Activated T-cell treated with anti-CD3 and anti-CD28 coated beads, Interleukin-2, amount 50 U/mL, for 24 hours (primary cell): ENCODE results near the gene BLOC1S5.
"Not testable (repeated sequence)": the region's sequence is repeated elsewhere in the genome, so short reads cannot be mapped to it uniquely, and the experiment has no call there.

Experiments used
- DNase-seq: peaks from one replicate; pipeline ENCODE4 v3.0.0-alpha.2; 2020
- H3K27ac Mint-ChIP-seq: 2 replicates; pipeline ENCODE4 v1.8.0; 2020; ENCODE audit warnings: mild to moderate bottlenecking, mixed read lengths
- H3K27me3 Mint-ChIP-seq: 2 replicates; pipeline ENCODE4 v1.8.0; 2020; ENCODE audit warnings: mixed read lengths
- H3K36me3 Mint-ChIP-seq: 2 replicates; pipeline ENCODE4 v1.8.0; 2020; ENCODE audit warnings: low read depth, mixed read lengths
- H3K4me1 Mint-ChIP-seq: 2 replicates; pipeline ENCODE4 v1.8.0; 2020; ENCODE audit warnings: low read depth, mixed read lengths
- H3K4me3 Mint-ChIP-seq: 2 replicates; pipeline ENCODE4 v1.8.0; 2020; ENCODE audit warnings: mild to moderate bottlenecking, moderate library complexity, mixed read lengths
- H3K9me3 Mint-ChIP-seq: 2 replicates; pipeline ENCODE4 v1.8.0; 2020; ENCODE audit warnings: mixed read lengths

The BLOC1S5 gene

DNA sequence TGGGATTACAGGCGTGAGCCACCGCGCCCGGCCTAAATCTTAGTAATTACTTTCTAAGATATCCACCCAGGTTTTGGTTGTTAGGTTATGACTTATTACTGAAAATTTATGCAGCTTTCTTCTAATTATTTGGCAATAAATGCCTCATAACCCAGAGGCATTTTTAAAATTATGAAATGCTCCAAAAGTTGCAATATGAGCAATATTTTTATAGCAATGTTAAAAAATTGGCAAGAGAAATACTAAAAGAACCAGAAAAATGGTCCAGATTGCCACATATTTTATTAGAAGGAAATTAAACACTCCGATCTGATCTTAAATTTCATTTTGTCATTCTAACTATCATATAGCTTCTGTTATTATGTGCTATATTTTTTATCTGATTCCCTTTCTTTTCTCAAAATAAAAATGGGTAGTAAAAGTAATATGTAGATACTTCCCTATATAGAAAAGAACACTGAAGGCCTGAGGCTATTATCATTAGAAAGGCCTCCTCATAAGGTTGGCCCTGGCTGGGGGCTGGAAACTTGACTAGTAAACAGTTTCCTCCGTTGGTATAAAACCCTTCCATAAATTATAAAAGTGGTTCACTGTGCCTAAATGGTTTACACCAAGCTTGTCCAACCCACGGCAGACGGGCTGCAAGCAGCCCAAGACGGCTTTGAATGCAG, 22.1 kb downstream of the BLOC1S5 start:
- no peak for DNase-seq
- Mint-ChIP-seq H3K9me3 (peaks cover 8% of the 10 kb centered on the region), H3K27me3 (no peaks in the 10 kb centered on the region), H3K4me3 (no peak overlapping the region), H3K4me1 (peaks cover 13% of the 10 kb centered on the region), H3K27ac (no peak overlapping the region), H3K36me3 (peaks cover 78% of the 10 kb centered on the region)

DNA sequence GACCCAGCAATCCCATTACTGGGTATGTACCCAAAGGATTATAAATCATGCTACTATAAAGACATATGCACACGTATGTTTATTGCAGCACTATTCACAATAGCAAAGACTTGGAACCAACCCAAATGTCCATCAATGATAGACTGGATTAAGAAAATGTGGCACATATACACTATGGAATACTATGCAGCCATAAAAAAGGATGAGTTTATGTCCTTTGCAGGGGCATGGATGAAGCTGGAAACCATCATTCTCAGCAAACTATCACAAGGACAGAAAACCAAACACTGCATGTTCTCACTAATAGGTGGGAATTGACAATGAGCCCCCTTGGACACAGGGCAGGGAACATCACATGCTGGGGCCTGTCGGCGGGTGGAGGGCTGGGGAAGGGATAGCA, 30.1 kb downstream of the BLOC1S5 start:
- H3K27me3 Mint-ChIP-seq, H3K4me3 Mint-ChIP-seq, H3K9me3 Mint-ChIP-seq, H3K27ac Mint-ChIP-seq, DNase-seq: not testable (repeated sequence)
- peaks cover 56% of the 10 kb centered on the region for H3K4me1 Mint-ChIP-seq
- peaks cover 69% of the 10 kb centered on the region for H3K36me3 Mint-ChIP-seq

DNA sequence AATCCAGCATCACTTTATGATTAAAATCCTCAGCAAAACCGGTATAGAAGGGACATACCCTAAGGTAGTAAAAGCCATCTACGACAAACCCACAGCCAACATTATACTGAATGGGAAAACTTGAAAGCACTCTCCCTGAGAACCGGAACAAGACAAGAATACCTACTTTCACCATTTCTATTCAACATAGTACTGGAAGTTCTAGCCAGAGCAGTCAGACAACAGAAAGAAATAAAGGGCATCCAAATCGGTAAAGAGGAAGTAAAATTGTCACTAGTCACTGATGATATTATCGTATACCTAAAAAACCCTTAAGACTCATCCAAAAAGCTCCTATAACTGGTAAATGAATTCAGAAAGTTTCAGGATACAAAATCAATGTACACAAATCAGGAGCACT, 33.3 kb downstream of the BLOC1S5 start:
- Mint-ChIP-seq H3K36me3 (peaks cover 59% of the 10 kb centered on the region), H3K27me3 (no peaks in the 10 kb centered on the region), H3K9me3 (peaks cover 4% of the 10 kb centered on the region), H3K27ac (no peak overlapping the region), H3K4me3 (no peak overlapping the region), H3K4me1 (peaks cover 46% of the 10 kb centered on the region)
- no peak for DNase-seq

DNA sequence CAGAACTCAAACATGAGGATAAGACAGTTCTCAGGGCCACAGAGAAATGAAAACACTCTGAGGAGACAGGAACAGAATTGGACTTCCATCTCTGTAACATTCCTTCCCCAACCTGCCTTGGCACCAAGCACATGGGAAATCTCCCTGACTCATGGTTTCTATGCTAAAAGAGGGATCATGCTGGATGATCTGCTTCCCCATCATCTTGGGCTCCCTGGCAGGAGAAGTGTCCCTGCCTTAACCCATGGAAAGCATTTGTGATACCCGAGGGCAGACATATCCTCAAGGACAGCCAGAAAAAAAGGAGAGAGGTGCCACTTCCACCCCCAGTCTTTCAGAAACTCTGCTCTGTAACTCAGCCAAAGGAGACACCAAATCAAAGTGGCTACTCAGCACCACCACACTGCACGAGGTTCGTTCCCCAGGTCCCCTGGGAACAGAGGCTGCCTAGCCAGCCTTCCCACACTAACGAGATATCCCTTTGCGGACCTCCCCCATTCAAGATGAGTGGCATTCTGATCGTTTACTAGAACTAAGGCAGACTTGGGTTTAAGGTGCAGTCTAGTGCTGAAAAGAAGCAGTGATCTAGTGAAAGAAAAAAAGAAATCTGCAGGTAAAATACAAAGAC, 34.8 kb downstream of the BLOC1S5 start:
- no peaks in the 10 kb centered on the region for H3K27me3 Mint-ChIP-seq
- H3K4me3 Mint-ChIP-seq = no peak overlapping the region
- peaks cover 4% of the 10 kb centered on the region for H3K9me3 Mint-ChIP-seq
- H3K27ac Mint-ChIP-seq = no peak overlapping the region
- peaks cover 60% of the 10 kb centered on the region for H3K36me3 Mint-ChIP-seq
- H3K4me1 Mint-ChIP-seq = peaks cover 40% of the 10 kb centered on the region
- no peak for DNase-seq

DNA sequence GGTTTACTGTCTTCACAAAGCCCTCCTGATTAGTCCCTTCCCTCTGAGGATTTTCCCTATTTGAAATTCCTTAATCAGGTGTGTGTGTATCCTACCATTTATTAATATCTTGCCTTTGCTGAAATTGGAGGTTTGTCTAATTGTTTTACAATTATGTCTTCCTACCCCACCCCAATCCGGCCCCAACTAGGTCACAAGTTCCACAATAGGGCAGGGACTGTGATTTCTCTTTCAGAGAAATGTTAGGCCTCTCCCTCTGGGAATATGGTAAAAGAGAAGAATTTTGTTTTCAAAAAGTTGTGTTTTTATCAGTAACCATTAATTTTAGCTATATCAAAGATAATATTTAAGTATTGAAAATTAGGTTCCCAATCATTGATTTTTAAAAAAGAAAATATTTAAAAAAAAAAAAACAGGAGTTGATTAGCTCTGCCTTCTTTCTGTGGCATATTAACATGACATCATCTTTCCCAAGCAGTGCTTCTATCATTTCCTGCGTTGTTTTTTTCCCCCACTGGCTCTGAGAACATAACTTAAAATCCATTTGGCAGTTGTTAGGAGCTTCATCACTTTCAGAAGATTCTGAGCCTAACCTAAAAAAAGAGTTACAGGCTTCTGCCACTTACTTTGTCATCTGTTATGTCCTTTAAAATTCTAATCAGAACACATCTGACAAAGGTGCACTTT, 36.1 kb downstream of the BLOC1S5 start:
- Mint-ChIP-seq H3K36me3 (peaks cover 59% of the 10 kb centered on the region), H3K27me3 (no peaks in the 10 kb centered on the region), H3K9me3 (peaks cover 4% of the 10 kb centered on the region), H3K27ac (no peak overlapping the region), H3K4me3 (no peak overlapping the region), H3K4me1 (peaks cover 39% of the 10 kb centered on the region)
- no peak for DNase-seq

DNA sequence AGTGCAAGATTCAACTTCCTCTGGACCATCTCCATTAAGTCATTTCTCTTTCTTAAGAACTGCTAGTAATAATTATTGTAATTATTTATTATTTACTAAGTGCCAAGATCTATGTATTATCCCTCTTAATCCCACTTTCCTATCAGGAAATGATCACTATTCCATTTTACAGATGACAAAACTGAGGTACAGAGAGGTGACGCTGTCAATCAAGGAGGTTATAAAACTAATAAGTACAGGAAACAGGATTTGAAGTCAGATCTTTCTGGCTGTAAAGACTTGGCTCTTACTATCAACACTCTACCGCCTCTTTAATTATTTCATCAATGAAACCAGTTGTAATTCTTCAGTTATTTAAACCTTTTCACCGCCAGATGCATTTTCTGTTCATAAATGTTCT, 37.4 kb downstream of the BLOC1S5 start:
- Mint-ChIP-seq H3K4me1 (peaks cover 33% of the 10 kb centered on the region), H3K27me3 (no peaks in the 10 kb centered on the region), H3K9me3 (no peaks in the 10 kb centered on the region), H3K36me3 (peaks cover 56% of the 10 kb centered on the region), H3K4me3 (no peak overlapping the region), H3K27ac (no peak overlapping the region)
- DNase-seq = no peak

DNA sequence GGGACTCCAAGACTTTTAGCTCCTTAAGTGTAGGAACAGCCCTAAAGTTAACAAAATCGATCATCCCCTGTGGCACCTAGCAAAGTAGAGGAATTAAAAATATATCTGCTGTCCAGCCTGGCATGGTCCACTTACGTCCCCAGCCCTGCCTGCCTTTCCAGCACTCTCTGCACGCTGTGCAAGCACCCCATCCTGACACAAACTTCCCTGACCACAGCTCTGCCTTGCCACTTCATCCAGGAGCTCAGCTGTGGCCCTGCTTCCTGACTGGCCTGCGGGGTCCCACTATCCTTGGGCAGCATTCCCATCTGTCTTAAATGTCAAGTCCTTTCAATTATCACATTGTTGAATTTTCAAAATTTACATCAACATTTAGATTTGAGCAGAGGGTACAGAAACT, 39.0 kb downstream of the BLOC1S5 start:
- Mint-ChIP-seq H3K9me3 (peaks cover 3% of the 10 kb centered on the region), H3K36me3 (peaks cover 59% of the 10 kb centered on the region), H3K27me3 (no peaks in the 10 kb centered on the region), H3K27ac (no peak overlapping the region), H3K4me3 (no peak overlapping the region), H3K4me1 (peaks cover 21% of the 10 kb centered on the region)
- no peak for DNase-seq

DNA sequence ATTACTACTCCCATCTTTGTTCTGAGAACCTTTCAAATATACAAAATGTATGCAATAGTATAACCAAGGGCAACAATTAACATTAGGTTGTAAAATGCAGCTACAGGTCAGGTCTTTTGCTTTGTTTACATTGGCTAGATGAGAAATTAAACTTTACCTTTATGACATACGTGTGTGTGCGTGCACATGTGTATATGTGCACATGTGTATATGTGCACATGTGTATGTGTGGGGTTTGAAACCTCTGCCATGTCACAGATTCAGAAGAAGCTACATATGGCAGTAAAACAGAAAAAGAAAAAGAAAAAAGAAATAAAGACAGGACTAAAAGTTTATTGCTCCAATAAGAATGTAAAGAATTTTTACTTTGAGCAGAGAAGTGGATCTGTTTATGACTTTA, 40.6 kb downstream of the BLOC1S5 start:
- Mint-ChIP-seq H3K27ac (no peak overlapping the region), H3K4me3 (no peak overlapping the region), H3K36me3 (peaks cover 57% of the 10 kb centered on the region), H3K4me1 (peaks cover 8% of the 10 kb centered on the region), H3K27me3 (no peaks in the 10 kb centered on the region), H3K9me3 (peaks cover 3% of the 10 kb centered on the region)
- no peak for DNase-seq

DNA sequence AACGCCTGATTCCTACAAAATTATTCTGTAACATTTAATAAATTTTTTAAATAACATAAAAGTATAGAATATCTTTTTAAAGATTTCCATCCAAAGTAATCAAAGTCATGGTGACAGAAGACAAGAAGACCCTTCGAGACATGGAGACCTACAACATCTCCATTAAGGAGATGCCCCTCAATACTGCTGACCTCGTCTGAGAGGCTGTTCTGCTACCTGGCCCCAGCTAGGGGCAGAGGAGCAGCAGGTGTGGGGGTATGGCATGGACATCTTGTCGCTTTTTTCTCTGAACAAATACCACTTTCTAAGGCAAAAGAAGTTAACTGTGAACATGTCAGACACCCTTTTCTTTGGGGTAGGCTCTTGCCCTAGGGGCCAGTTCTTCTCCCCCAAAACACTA, 44.1 kb downstream of the BLOC1S5 start:
- Mint-ChIP-seq H3K9me3 (peaks cover 3% of the 10 kb centered on the region), H3K27ac (no peak overlapping the region), H3K4me1 (peaks cover 10% of the 10 kb centered on the region), H3K27me3 (no peaks in the 10 kb centered on the region), H3K4me3 (no peak overlapping the region), H3K36me3 (peaks cover 48% of the 10 kb centered on the region)
- DNase-seq = no peak

DNA sequence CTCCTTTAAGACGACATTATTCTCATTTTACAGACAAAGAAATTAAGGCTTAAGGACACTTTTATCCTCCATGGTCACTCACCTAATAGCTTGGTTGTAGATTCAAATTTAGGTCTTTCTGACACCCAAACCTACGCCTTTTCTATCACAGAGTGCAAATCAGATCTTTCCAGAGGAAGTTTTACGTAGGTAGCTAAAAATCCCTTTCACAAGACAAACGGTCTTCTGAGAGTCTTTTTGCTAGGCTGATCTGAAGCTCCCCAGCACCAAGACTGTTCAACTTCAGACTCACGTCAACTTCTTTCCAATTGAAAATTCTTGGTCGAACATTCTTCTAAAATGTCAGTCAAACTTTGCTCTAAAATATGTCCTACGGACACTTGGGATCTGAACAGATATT, 46.5 kb downstream of the BLOC1S5 start:
- H3K27ac Mint-ChIP-seq = peak overlapping the region; percentile 90
- DNase-seq = no peak
- peaks cover 10% of the 10 kb centered on the region for H3K4me1 Mint-ChIP-seq
- no peaks in the 10 kb centered on the region for H3K27me3 Mint-ChIP-seq
- peaks cover 49% of the 10 kb centered on the region for H3K36me3 Mint-ChIP-seq
- peak overlapping the region; percentile 70 for H3K4me3 Mint-ChIP-seq
- H3K9me3 Mint-ChIP-seq = peaks cover 3% of the 10 kb centered on the region

DNA sequence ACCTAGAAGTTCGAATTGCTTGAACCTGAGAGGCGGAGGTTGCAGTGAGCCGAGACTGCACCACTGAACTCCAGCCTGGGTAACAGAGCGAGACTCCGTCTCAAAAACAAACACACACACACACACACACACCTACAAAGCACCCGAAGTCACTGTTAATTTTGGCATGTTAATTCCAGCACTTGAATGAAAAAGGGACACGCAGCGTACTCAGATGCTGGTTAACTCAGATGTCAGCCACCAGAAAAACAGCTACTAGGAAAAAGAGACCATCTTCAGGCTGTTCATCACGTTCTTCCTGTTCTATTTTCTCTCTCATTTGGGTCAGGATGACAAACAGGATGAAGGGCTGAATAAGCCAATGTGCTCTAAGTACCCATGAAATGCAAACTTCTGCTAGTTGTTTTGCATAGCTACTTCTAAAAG, 46.9 kb downstream of the BLOC1S5 start:
- DNase-seq = no peak
- H3K27me3 Mint-ChIP-seq = no peaks in the 10 kb centered on the region
- H3K27ac Mint-ChIP-seq = peak overlapping the region; percentile 90
- H3K36me3 Mint-ChIP-seq = peaks cover 48% of the 10 kb centered on the region
- peak overlapping the region; percentile 70 for H3K4me3 Mint-ChIP-seq
- peaks cover 10% of the 10 kb centered on the region for H3K4me1 Mint-ChIP-seq
- H3K9me3 Mint-ChIP-seq = peaks cover 3% of the 10 kb centered on the region

DNA sequence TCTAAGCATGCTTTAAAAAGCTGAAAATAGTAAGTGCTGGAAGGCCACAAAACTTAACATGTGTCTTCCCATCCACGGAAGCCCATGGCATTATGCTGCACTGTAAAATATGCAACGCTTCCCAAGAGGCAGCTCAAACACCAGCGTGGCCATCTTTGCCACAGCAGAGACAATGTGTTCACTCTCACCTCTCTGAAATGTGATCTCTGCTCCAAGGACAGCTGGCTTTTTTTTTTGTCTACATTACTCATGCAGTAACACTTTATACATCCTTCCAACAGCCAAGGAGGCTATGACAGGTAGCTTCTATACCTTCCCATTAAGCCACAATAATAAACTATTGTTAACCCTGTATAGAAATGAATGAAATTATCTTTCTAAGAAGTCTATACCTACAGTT, 49.2 kb downstream of the BLOC1S5 start:
- Mint-ChIP-seq H3K36me3 (peaks cover 36% of the 10 kb centered on the region), H3K9me3 (no peaks in the 10 kb centered on the region), H3K27me3 (no peaks in the 10 kb centered on the region), H3K4me1 (peaks cover 10% of the 10 kb centered on the region), H3K27ac (no peak overlapping the region), H3K4me3 (no peak overlapping the region)
- no peak for DNase-seq

DNA sequence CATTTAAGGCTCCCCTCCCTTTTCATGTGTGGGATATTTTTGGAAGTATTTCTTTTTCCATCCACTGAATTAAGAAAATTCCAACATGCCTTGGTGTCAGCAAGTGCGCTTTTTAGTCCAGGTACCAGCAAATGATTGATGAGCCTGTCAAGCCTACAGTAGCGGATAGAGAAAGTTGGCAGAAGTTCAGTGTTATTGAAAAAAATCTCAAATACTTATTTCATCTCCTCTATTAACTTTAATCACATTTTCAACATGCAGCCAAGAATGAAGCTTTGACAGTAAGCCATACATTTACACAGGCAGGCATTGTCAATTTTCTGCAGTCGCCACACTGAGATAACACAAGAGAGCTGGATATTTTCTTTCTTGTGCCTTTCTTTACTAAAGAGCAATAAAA, 50.4 kb downstream of the BLOC1S5 start:
- H3K4me3 Mint-ChIP-seq = no peak overlapping the region
- peaks cover 10% of the 10 kb centered on the region for H3K4me1 Mint-ChIP-seq
- DNase-seq = no peak
- H3K36me3 Mint-ChIP-seq = peaks cover 37% of the 10 kb centered on the region
- H3K27ac Mint-ChIP-seq = no peak overlapping the region
- H3K27me3 Mint-ChIP-seq = no peaks in the 10 kb centered on the region
- H3K9me3 Mint-ChIP-seq = no peaks in the 10 kb centered on the region

DNA sequence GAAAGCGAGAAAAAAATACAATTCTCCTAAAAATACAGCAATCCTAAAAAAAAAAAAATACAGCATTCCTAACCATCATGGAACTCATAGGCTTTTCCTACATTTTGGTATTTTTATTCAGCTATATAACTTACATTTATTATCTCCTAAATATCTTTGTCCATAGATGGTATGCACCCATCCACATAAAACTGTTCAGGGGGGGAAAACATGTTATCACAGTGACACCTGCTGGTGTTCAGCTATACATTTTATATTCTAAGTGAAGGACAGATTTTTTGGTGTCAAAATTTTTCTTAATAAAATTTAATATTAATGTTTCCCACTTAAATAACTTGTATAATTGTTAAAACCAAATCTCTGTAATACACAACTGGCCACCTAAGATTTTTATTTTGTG, 58.0 kb downstream of the BLOC1S5 start:
- no peaks in the 10 kb centered on the region for H3K27me3 Mint-ChIP-seq
- no peak overlapping the region for H3K4me3 Mint-ChIP-seq
- no peaks in the 10 kb centered on the region for H3K9me3 Mint-ChIP-seq
- no peak for DNase-seq
- H3K4me1 Mint-ChIP-seq = peaks cover 5% of the 10 kb centered on the region
- H3K27ac Mint-ChIP-seq = no peak overlapping the region
- H3K36me3 Mint-ChIP-seq = peaks cover 8% of the 10 kb centered on the region

DNA sequence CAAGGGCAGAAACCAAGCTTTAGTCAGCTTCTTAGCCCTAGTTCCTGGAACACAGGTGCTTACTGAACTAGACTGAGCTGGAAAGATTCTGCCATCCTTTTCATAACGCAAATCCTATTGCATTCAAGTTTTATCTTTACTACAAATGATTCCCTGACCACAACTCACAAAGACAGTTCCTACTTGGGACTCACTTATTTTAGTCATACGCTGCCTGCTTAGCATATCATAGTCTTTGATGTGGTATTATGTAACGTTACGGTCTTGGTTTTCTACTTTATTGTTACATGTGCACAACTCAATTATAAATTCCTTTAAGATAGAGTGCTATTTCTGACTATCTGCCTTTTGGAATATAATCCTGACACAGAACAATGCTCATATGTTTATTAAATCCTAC, 59.1 kb downstream of the BLOC1S5 start:
- Mint-ChIP-seq H3K27ac (no peak overlapping the region), H3K36me3 (peaks cover 5% of the 10 kb centered on the region), H3K4me3 (no peak overlapping the region), H3K4me1 (peaks cover 5% of the 10 kb centered on the region), H3K9me3 (no peaks in the 10 kb centered on the region), H3K27me3 (no peaks in the 10 kb centered on the region)
- DNase-seq = no peak
